IPS-NIHi7 (cell line): ENCODE data around the gene CNGA4.
"Not testable (repeated sequence)": the region's sequence is repeated elsewhere in the genome, so short reads cannot be mapped to it uniquely, and the experiment has no call there.

Experiments
- DNase-seq: peaks from one replicate; pipeline ENCODE4 v3.0.0; 2012; ENCODE audit warnings: mixed read lengths; ENCODE audit errors: extremely low spot score

Gene CNGA4

DNA sequence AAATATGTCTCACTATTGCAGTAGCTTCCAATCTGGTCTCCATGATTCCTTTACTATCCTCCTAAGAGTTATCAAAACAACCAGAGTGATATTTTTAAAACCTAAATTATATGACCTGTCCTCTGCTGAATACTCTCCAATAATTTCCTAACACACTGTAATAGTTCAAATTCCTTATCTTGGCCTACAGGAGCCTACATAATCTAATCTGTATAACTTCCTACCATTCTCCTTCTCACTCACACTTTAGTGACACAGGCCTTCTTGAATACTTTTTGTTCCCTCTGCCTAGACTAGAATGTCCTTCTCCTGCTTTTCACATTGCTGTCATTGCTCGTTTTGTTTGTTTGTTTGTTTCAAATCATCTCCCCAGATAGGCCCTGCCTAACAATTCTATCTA, 13.9 kb upstream of the CNGA4 start:
- no peak for DNase-seq

DNA sequence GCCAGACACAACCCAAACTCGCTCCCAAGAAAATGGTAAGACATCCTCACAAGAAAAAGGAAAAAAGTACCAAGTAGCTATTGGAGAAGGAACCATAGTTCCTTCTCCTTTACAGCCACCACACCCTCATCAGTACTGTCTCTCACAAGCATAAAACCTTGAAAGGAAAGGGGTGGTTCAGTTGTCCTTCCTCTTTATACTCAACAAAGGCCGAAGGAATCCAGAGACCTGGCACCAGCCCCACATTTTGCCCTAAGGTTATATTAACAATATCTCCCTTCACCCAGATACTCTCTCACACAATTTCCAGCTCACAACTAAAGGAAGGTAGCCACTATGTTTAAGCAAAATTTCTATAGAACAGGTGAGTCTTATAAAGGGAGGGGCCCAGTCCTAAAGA, 13.0 kb upstream of the CNGA4 start:
- no peak for DNase-seq

DNA sequence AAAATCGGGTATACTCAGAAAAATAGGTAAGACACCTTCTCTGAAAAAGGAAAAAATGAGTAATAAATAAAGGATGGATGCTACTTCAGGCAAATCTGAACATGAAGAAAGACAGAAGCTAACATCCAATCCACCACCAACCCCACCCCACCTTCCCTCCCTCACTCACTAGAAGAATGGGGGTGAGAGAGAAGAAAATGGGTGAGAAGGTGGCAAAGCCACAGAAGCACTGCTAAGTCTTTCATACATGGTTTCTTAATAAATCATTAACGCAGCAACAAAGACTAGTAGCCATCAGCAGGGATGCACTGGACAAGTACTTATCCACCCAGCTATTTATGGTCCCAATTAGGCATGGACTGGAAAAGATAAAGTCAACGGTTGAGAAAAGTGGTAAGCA, 10.4 kb upstream of the CNGA4 start:
- no peak for DNase-seq

DNA sequence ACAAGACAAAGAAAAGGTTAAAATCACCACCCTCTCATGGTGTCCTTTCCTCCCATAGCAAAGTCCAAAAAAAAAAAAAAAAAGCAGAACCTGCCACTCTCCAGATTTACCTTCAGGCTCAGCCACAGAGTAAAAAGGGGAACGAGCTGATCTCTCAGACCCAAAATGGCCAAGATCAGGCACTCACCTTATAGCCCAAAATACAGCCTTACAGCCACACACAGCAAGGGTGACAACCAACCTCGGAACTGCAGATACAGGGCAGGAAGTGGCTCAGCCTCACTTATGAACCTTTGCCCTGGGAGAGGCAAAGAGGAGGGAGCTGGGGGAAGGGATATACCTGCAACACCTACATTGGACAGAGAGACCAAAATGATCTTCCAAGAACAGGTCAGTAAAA, 9.0 kb upstream of the CNGA4 start:
- DNase-seq, result no peak

DNA sequence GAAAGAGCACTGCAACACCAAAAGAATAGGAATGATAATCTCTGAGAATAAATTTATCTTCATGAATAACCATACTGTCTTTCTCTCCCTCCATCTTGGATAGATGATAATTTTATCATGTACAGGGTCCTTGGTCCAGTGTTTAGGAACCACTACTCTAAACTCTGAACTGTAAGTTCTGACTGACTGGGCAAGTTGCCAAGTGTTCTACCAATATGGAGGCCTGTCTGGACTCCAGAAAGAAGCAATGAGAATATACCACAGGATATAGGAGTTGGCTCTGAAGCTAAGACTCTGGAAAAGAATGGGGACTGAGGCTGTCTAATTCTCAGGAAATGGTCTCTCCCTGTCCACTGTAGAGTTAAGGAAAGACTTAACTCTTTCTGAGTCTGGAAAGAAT, 6.0 kb upstream of the CNGA4 start:
- DNase-seq, result no peak

DNA sequence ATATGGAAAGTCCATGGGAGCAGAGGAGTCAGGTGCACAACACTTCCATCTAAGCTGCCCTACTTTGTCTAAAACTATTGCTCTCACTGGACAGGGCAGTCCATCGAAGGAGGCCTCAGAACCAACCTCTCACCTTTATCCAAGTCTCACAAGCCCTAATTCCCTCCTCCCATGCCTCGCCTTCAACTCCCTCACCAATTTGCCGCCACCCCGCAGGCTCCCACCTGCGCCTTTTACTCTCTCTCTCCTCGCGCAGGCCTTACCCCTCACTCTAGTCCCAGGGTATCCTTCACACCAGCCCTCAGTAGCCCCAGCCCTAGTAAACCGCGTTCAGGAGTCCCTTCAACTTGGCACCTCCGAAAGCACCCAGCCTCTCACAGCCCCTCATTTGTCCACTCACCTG, 4.9 kb upstream of the CNGA4 start:
- no peak for DNase-seq

DNA sequence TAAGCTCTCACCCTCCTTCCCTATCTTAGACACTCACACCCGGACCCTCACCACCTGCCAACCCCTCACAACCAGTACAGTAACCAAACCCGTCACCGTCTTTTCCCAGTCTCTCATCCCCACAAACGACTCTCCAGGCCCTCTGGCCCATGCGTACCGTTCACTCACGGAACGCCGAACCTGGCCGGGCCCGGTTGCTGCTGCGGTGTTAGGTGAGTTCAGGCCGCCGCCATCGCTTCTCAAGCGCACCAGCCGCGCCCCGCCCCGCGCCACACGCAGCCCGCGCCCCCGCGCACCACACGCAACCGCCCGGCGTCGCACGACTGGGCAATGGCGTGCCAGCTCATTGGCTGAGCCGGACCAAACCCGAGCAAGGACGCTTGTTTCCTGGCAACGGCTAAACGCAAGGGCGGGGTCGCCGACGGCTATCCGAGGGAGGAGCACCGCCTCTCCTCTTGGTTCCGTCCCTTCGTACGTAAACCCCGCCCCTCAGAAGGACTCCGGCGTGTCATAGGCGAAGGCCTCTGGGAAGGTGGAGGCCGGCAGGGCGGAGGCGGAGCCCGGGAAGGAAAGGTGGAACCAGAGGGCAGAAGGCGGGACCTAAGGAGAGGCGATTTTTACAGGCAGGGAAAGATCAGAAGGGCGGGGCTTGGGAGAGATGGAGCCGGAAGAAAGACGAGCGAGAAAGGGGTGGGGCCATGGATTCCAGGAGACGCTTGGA, 4.3 kb upstream of the CNGA4 start, which contains the start of gene FHIP1B:
Gene FHIP1B (minus strand): TSS at position 250 of the 721 bp plus-strand sequence. CDS start 10,120 bp downstream, outside the sequence.
- DNase-seq, result peak; percentile 96

DNA sequence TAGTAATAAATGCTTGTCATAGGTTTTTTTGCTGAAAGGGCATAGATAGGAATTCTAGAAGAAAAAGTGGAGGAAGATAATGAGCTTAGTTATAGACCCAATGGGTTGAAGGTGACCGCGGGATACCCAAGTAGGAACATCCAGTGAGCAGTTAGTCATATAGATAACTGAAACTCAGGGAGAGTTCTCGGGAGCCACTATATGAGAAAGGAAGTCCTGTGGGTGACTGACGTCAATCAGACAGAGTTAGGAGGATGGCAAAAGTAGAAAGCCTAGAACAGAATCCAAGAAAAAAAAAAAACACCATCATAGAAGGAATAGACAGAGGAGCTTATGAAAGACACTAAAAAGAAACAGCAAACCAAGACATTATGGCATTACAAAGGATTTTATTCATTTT, 1.6 kb upstream of the CNGA4 start:
- no peak for DNase-seq

DNA sequence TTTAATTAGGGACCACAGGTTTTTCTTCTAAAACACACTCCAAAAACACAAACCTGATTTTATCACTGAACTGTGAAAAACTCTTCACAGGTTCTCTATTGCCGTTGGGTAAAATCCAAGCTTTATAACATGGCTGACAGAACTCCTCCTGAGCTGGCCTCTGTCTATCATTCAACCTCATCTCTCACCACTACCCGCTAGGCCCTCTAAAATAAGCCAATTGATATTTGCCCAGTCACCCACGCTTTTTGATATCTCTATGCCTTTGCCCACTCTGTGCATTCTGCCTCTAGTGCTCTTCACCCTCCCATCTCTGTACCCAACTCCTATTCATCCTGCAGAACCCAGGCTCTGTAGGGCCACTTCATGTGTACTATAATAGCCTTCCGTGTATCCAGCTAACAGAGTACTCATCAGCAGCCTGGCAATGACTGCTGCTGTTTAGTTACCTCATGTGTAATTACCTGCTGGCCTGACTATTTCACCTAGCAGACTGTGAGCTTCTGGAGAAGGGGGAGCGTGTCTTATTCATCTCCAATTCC, 1.1 kb upstream of the CNGA4 start:
- DNase-seq, result no peak

DNA sequence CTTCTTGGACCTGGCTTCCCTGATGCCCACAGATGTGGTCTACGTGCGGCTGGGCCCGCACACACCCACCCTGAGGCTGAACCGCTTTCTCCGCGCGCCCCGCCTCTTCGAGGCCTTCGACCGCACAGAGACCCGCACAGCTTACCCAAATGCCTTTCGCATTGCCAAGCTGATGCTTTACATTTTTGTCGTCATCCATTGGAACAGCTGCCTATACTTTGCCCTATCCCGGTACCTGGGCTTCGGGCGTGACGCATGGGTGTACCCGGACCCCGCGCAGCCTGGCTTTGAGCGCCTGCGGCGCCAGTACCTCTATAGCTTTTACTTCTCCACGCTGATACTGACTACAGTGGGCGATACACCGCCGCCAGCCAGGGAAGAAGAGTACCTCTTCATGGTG, 1.2 kb downstream of the CNGA4 start:
- no peak for DNase-seq

DNA sequence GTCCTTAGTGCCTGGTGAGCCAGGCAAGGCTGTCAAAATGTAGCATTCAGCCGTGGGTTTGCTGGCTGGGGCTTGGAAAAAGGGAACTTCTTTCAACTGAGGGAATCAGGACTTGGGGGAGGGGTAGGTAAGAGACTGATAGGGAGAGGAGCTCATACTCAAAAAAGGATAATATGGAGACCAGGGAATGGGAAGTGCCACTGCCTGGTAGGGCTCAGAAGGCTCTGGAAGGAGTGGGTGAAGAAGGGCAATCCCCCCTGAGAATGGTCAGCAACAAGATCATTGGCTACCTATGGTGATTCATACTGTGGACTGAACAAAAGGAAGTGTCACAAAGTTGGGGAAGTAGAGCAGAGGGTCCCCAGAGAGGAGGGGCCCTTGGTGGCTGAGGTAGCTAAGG, 1.9 kb downstream of the CNGA4 start:
- no peak for DNase-seq

DNA sequence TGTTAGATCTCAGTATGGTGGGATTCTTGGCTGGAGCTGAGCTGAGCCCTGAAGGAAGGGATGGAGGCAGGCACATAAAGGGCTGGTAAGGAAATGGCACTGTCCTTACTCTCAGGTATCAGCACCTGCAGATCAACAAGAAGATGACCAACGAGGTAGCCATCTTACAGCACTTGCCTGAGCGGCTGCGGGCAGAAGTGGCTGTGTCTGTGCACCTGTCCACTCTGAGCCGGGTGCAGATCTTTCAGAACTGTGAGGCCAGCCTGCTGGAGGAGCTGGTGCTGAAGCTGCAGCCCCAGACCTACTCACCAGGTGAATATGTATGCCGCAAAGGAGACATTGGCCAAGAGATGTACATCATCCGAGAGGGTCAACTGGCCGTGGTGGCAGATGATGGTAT, 2.4 kb downstream of the CNGA4 start:
- DNase-seq, result no peak

DNA sequence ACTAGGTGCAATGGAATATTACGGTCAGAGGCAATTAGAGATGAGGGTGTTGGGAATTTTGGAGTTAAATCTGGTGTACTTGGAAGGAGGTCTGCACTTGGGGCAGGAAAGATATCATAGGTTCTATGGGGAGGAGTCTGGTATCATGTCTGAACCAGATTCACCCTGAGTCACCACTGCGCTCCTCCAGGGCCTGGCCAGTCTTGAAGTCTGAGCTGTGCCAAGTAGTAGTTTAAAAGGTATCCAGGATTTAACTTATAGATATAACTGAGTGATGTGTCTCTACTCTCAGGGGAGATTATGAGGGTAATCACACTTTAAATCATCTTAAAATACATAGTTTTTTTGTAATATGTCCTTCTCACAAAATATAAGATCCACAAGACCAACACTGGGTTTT, 6.6 kb downstream of the CNGA4 start:
- no peak for DNase-seq

DNA sequence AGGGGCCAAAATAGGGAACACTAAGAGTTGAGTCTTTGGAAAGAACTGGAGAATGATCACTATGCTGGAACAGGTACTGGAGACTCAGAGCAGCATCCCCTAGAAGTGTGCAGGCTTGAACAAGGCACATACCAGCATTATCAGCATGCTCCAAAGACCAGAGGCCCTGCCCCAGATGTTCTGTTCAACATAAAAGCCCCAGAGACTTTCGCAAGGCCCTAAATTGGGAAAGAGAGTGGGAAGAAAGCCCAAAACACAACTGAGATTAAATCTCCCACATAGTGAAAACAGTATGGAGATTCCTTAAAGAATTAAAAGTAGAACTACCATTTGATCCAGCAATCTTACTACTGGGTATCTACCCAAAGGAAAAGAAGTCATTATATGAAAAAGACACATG, 9.4 kb downstream of the CNGA4 start:
- DNase-seq, result no peak

DNA sequence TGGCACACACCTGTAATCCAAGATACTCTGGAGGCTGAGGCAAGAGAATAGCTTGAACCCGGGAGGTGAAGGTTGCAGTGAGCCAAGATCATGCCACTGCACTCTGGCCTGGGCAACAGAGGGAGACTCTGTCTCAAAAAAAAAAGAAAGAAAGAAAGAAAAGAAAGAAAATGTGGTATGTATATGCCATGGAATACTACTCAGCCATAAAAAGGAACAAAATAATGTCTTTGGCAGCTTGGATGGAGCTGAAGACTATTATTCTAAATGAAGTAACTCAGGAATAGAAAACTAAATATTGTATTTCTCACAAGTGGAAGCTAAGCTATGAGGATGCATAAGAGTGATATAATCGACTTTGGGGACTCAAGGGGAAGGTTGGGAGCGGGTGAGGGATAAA, 10.0 kb downstream of the CNGA4 start:
- not testable (repeated sequence) for DNase-seq

DNA sequence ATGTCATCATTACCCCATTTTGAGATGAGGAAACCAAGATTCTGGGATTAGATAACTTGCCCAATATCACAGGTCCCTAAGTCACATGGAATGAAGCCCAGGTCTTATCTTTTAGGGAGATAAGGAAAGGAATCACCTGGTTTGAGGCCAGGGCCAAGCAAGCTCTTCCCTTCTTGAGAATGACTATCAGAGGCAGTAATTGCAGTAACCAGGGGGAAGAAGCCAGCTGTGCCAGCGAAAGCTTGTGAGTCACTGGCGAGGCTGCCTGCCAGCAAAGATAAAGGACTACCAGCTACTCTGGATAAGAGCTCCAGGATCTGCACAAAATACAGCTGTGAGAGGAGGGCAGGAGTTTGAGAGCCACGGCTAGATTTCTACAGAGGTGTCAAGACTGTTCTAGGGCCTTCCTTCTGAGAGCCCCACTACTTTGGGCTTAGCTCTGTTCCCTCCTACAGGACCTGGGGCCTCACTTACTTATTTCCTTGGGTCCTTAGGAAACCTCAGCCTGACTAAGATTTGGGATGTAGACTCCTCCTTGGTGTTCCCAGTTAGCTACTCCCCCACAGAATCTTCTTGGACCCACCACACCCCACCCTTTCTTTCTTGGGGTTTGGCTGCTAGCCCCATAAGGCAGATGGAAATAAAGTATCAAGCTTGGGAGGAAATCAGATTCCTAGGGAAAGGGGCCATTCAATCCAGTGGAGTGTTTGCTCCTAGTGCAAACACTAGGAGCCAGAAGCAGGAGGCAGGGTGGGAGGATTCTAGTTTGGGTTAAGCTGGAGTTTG, 11.1 kb downstream of the CNGA4 start:
- DNase-seq, result peak; percentile 16

DNA sequence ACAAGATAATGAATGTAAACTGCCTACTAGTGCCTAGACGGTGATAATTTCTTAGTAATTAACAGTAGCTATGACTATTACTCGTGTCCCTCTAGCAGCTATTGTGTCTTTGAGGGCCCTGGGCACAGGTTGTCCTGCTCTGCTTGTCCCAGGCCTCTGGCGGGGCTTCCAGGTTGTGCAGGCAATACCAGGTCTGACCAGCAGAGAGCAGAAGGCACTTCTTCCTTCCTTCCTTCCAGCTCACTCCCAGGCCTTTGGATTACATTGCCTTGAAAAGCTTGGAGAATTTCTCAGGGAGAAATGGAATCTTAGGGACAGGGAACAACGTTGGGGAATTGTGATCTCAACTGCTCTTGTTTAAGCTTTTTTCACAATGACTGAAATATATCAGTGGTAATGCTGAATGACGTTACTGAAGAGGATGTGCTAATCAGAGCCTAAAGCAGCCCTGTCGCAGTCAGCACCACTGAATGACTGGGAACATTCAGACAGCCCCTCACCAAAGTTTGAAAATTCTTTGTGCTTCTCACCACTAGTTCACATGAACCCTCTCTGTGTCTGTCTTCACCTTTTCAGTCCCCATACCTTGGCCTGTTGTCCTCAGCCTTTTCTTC, 12.3 kb downstream of the CNGA4 start:
- peak; percentile 84 for DNase-seq

DNA sequence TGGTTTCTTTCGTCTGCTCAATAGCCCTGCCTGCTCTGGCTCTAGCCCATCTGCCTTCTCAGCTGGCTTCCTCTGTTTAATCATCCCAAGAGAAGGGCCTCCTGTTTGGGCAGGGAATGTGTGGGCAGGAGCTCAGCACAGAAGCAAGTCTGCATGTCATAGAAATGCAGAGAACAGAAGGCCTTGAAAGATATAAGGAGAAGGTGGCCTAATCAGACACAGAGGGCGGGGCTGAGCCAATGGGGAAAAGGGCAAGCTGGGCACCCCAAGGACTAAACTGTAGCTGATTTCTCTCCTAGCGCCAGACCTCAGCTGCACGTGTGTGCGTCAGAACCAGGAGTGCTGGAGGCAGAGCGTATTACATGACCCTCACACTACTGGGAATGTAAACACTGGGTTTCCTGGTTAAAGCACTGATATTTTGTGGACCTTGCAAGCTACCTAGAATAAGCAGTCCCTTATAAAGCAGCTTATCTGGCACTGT, 13.1 kb downstream of the CNGA4 start:
- no peak for DNase-seq

DNA sequence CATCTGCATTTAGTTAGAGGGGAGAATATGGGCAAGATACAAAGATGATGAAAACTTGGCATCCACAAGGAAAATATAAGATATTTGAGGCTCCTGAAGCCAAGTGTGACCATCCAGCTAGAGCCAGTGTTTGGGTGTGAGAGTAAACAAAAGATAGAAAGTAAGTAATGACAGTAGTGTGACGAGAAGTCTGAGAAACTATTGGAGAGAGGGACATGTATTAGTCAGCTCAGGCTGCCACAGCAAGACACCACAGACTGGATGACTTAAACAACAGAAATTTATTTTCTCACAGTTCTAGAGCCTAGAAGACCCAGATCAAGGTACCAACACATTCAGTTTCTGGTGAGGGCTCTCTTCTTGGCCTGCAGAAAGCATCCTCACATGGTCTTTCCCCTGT, 14.3 kb downstream of the CNGA4 start:
- DNase-seq, result no peak

DNA sequence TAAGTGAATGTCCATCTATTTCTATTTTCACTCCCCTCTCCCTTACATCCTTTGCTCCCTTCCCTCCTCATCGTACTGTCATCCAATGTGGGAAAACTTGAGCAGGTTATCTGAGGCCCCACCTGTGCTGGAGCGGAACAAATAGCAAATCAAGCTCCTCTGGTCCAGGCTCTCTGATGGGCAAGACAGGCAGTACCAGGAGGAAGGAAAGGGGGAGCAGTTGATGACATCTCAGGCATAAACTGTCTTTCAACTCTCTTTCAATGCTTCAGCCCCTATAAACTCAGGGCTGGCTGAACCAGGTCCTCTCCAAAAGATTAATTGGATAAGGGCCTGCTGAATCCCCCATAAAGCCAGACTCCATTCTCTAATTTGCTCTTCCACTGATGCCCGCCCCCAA, 19.3 kb downstream of the CNGA4 start:
- no peak for DNase-seq

DNA sequence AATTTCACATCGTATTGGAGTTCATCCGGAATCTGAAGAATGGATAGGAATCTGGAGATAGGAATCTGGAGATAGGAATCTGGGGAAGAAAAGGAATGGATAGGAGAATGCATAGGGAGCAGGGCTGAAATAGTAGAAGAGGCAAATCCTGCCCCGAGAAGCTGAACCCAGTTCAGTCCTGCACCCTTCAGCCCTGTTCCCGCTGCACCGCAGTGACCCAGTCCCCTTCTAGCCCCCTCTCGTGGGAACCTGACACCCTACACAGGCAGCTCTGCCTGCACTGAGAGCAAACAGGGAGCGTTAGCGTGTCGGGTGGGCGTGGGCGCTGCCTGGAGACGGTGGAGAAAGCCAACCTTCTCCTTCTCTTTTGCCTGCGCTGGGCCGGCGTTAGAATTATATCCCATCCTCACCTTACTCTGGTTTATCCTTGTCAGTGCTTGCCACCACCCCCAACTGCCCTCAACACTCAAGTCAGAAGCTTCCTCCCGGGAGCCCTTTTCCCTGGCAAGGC, 19.7 kb downstream of the CNGA4 start:
- no peak for DNase-seq

DNA sequence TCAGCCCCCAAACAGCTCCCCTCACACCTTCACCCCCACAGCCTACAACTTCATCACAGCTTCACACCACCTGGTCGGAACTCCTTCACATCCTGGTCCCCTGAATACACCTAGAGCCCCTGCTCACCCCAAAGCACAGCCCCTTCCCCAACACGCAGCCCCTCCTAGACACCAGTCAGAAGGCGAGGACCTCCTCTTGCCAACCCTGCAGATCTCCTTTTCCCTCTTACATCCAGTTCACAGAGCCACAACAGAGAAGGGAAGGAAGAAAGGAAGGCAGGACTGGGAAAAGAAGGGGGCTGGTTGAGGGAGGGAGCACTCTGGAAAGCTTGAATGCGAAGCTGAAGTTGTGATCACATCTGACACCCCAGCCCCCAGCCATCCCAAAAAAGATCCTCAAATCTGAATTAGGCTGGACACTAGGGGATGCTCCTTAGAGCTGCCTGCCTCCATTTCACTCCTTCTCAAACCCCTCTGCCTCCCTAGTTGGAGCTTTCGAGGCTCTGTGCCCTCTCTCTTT, 21.4 kb downstream of the CNGA4 start:
- DNase-seq, result no peak
